Measurements from ENCODE around the gene PPM1E. TPM values are rescaled to one million over a fixed set of nuclear protein-coding genes. Genes with fewer than 3 reads are reported as not detected.
A peak's percentile ranks its signal among the peaks of the same experiment; 100 is the strongest.

The PPM1E gene
- total and polyA plus RNA-seq, 7 experiments from 2014 or later = 0.07 TPM; not detected in 6

- peaks cover 0 to 6% (median 5%) of the 10 kb centered on the region in 7 donors for H3K4me1 Mint-ChIP-seq
- DNase-seq = no peak
- peaks cover 0 to 23% (median 13%) of the 10 kb centered on the region in 5 donors for H3K36me3 Mint-ChIP-seq
- ATAC-seq = no peak
- ChIA-PET CTCF (no interaction called here), POLR2A (interaction anchor here (0.6 kb wide), 1 partner anchor 9 kb away, joined by 3 read pairs; no protein-coding TSS in a partner anchor)
- Histone ChIP-seq H3K9me3 (ENCODE audit: control insufficient read depth in 2 of 3, low read length in 3 of 3) (no peaks in the 10 kb centered on the region), H3K36me3 (ENCODE audit: control insufficient read depth in 2 of 3, insufficient read depth in 3 of 3, low read length in 3 of 3) (peaks cover 0 to 11% (median under 1%) of the 10 kb centered on the region in 3 experiments), H3K27me3 (ENCODE audit: control insufficient read depth in 2 of 2, insufficient read depth in 2 of 2, low read length in 2 of 2) (no peaks in the 10 kb centered on the region), H3K27ac (ENCODE audit: low read depth, low read length) (no peak overlapping the region), H3K4me1 (ENCODE audit: control insufficient read depth in 2 of 2, insufficient read depth in 2 of 2, low read length in 2 of 2) (no peaks in the 10 kb centered on the region), H3K4me3 (ENCODE audit: low read length) (no peak overlapping the region)
- no peaks in the 10 kb centered on the region for H3K27me3 Mint-ChIP-seq
- intact Hi-C loops (cut with micrococcal nuclease) = no loop called here
- H3K9me3 Mint-ChIP-seq = peaks cover 0 to 2% (median 0%) of the 10 kb centered on the region in 11 donors
- no peak overlapping the region for H3K4me3 Mint-ChIP-seq
- peak overlapping the region in 4 of 9 donors; percentile 11 to 74 (median 36) for H3K27ac Mint-ChIP-seq
Observed at GRCh38 chr17:59026176-59026939, 270.7 kb downstream of the PPM1E start.

- intact Hi-C loops (cut with micrococcal nuclease) = no loop called here
- Mint-ChIP-seq H3K36me3 (peaks cover 0 to 20% (median 11%) of the 10 kb centered on the region in 5 donors), H3K27me3 (no peaks in the 10 kb centered on the region), H3K9me3 (no peaks in the 10 kb centered on the region), H3K27ac (peak overlapping the region in 6 of 9 donors; percentile 0 to 61 (median 34)), H3K4me1 (peaks cover 0 to 6% (median 5%) of the 10 kb centered on the region in 7 donors), H3K4me3 (no peak overlapping the region)
- DNase-seq = no peak
- POLR2A ChIA-PET = interaction anchor here (0.6 kb wide), 1 partner anchor 75 kb away, joined by 4 read pairs; no protein-coding TSS in a partner anchor
- H3K27ac ChIP-seq (ENCODE audit: low read depth, low read length) = no peak overlapping the region
- no peaks in the 10 kb centered on the region for H3K4me1 ChIP-seq (ENCODE audit: control insufficient read depth in 2 of 2, insufficient read depth in 2 of 2, low read length in 2 of 2)
- H3K36me3 ChIP-seq (ENCODE audit: control insufficient read depth in 2 of 3, insufficient read depth in 3 of 3, low read length in 3 of 3) = peaks cover 0 to 18% (median 0%) of the 10 kb centered on the region in 3 experiments
- no peaks in the 10 kb centered on the region for H3K27me3 ChIP-seq (ENCODE audit: control insufficient read depth in 2 of 2, insufficient read depth in 2 of 2, low read length in 2 of 2)
- no peaks in the 10 kb centered on the region for H3K9me3 ChIP-seq (ENCODE audit: control insufficient read depth in 2 of 3, low read length in 3 of 3)
- CTCF ChIA-PET = no interaction called here
- no peak overlapping the region for H3K4me3 ChIP-seq (ENCODE audit: low read length)
- ATAC-seq = no peak
Observed at GRCh38 chr17:59027750-59028149, 272.1 kb downstream of the PPM1E start.

GRCh38 chr17:59028328-59028727, 272.7 kb downstream of the PPM1E start:
- peaks cover 0 to 20% (median 11%) of the 10 kb centered on the region in 5 donors for H3K36me3 Mint-ChIP-seq
- no peak for ATAC-seq
- H3K9me3 ChIP-seq (ENCODE audit: control insufficient read depth in 2 of 3, low read length in 3 of 3) = no peaks in the 10 kb centered on the region
- H3K4me3 Mint-ChIP-seq = no peak overlapping the region
- no peaks in the 10 kb centered on the region for H3K4me1 ChIP-seq (ENCODE audit: control insufficient read depth in 2 of 2, insufficient read depth in 2 of 2, low read length in 2 of 2)
- no peaks in the 10 kb centered on the region for H3K27me3 ChIP-seq (ENCODE audit: control insufficient read depth in 2 of 2, insufficient read depth in 2 of 2, low read length in 2 of 2)
- no peaks in the 10 kb centered on the region for H3K27me3 Mint-ChIP-seq
- H3K4me3 ChIP-seq (ENCODE audit: low read length) = no peak overlapping the region
- POLR2A ChIA-PET = no interaction called here
- peaks cover 0 to 6% (median 5%) of the 10 kb centered on the region in 7 donors for H3K4me1 Mint-ChIP-seq
- intact Hi-C loops (cut with micrococcal nuclease) = no loop called here
- no peak overlapping the region for H3K27ac ChIP-seq (ENCODE audit: low read depth, low read length)
- CTCF ChIA-PET = no interaction called here
- H3K27ac Mint-ChIP-seq = peak overlapping the region in 2 of 9 donors; percentile 19 to 42
- peaks cover 0 to 18% (median 0%) of the 10 kb centered on the region in 3 experiments for H3K36me3 ChIP-seq (ENCODE audit: control insufficient read depth in 2 of 3, insufficient read depth in 3 of 3, low read length in 3 of 3)
- no peak for DNase-seq
- H3K9me3 Mint-ChIP-seq = no peaks in the 10 kb centered on the region

GRCh38 chr17:59030811-59031210, 275.2 kb downstream of the PPM1E start:
- DNase-seq = no peak
- no peaks in the 10 kb centered on the region for H3K9me3 ChIP-seq (ENCODE audit: control insufficient read depth in 2 of 3, low read length in 3 of 3)
- no peak overlapping the region for H3K4me3 Mint-ChIP-seq
- intact Hi-C loops (cut with micrococcal nuclease) = no loop called here
- H3K4me3 ChIP-seq (ENCODE audit: low read length) = no peak overlapping the region
- H3K27me3 Mint-ChIP-seq = no peaks in the 10 kb centered on the region
- no peaks in the 10 kb centered on the region for H3K27me3 ChIP-seq (ENCODE audit: control insufficient read depth in 2 of 2, insufficient read depth in 2 of 2, low read length in 2 of 2)
- H3K36me3 Mint-ChIP-seq = peaks cover under 1 to 17% (median 10%) of the 10 kb centered on the region in 5 donors
- ATAC-seq = no peak
- no peaks in the 10 kb centered on the region for H3K9me3 Mint-ChIP-seq
- ChIA-PET CTCF (interaction anchor here (0.6 kb wide), 2 partner anchors 298 to 626 kb away, joined by 3 to 4 read pairs; no protein-coding TSS in a partner anchor), POLR2A (no interaction called here)
- peaks cover 0 to 6% (median 5%) of the 10 kb centered on the region in 7 donors for H3K4me1 Mint-ChIP-seq
- no peaks in the 10 kb centered on the region for H3K4me1 ChIP-seq (ENCODE audit: control insufficient read depth in 2 of 2, insufficient read depth in 2 of 2, low read length in 2 of 2)
- H3K27ac Mint-ChIP-seq = no peak overlapping the region
- no peak overlapping the region for H3K27ac ChIP-seq (ENCODE audit: low read depth, low read length)
- peaks cover 0 to 18% (median 0%) of the 10 kb centered on the region in 3 experiments for H3K36me3 ChIP-seq (ENCODE audit: control insufficient read depth in 2 of 3, insufficient read depth in 3 of 3, low read length in 3 of 3)

Other genes starting within 250 kb of the PPM1E start
- 10 to 100 TPM; 44.2 to 71.3 (median 68.1) TPM for gene MTMR4, start 241.2 kb upstream of the PPM1E start, total RNA-seq
- 10 to 100 TPM; 19.4 to 23.0 TPM for gene MTMR4, start 241.2 kb upstream of the PPM1E start, polyA plus RNA-seq
- gene TEX14, start 63.8 kb upstream of the PPM1E start, total RNA-seq = 1 to 10 TPM in 1 of 5 experiments, under 1 TPM in 4; 0.17 to 2.4 (median 0.54) TPM
- gene TEX14, start 63.8 kb upstream of the PPM1E start, polyA plus RNA-seq = not detected
- 10 to 100 TPM; 11.4 to 52.6 (median 27.8) TPM for gene RAD51C, start 63.3 kb upstream of the PPM1E start, total RNA-seq
- 10 to 100 TPM; 46.5 to 57.9 TPM for gene RAD51C, start 63.3 kb upstream of the PPM1E start, polyA plus RNA-seq